ENCODE data around the gene PUM1. TPM values are rescaled to one million over a fixed set of nuclear protein-coding genes. Genes with fewer than 3 reads are reported as not detected.

Gene PUM1
- total and polyA plus RNA-seq, 8 donors, result 12.9 to 126 (median 78.5) TPM

GRCh38 chr1:31031330-31032143 is 34.0 kb downstream of the PUM1 start:
- Histone ChIP-seq H3K9me3 (no peaks in the 10 kb centered on the region), H3K27me3 (no peaks in the 10 kb centered on the region), H3K4me1 (peaks cover 29 to 94% (median 52%) of the 10 kb centered on the region in 4 donors), H3K4me3 (no peak overlapping the region), H3K36me3 (peaks cover 0 to 11% (median 5%) of the 10 kb centered on the region in 4 donors), H3K27ac (no peak overlapping the region)
- no peak for DNase-seq
- TF ChIP-seq CTCF (IDR thresholded peaks at IDR 0.05) (no peak), EP300 (IDR thresholded peaks at IDR 0.05) (no peak), POLR2AphosphoS5 (IDR thresholded peaks at IDR 0.05) (no peak), POLR2A (IDR thresholded peaks at IDR 0.05) (no peak)
- WGBS, 5 donors, result 75 to 81% (median 79%) methylated on average over 5 of the region's 5 CpGs
- intact Hi-C loops (cut with DNase I; ENCODE audit: low total_unique reads), result no loop called here

GRCh38 chr1:31029026-31029425 is 36.5 kb downstream of the PUM1 start:
- no peak for DNase-seq
- Histone ChIP-seq H3K4me3 (no peak overlapping the region), H3K36me3 (peaks cover 0 to 6% (median under 1%) of the 10 kb centered on the region in 4 donors), H3K4me1 (peaks cover 37 to 95% (median 59%) of the 10 kb centered on the region in 4 donors), H3K9me3 (no peaks in the 10 kb centered on the region), H3K27me3 (no peaks in the 10 kb centered on the region), H3K27ac (no peak overlapping the region)
- no peak for TF ChIP-seq CTCF (IDR thresholded peaks at IDR 0.05)
- intact Hi-C loops (cut with DNase I; ENCODE audit: low total_unique reads), result no loop called here

GRCh38 chr1:31027693-31028526 is 37.6 kb downstream of the PUM1 start:
- DNase-seq, result no peak
- no peaks in the 10 kb centered on the region for H3K27me3 ChIP-seq
- H3K4me3 ChIP-seq, result no peak overlapping the region
- 54 to 71% (median 62%) methylated on average over 3 of the region's 3 CpGs for WGBS, 5 donors
- H3K9me3 ChIP-seq, result no peaks in the 10 kb centered on the region
- TF ChIP-seq POLR2AphosphoS5 (IDR thresholded peaks at IDR 0.05) (no peak), POLR2A (IDR thresholded peaks at IDR 0.05) (no peak)
- peak overlapping the region in 2 of 5 donors; percentile 8 to 16 for H3K27ac ChIP-seq
- intact Hi-C loops (cut with DNase I; ENCODE audit: low total_unique reads), result no loop called here
- peaks cover 31 to 95% (median 58%) of the 10 kb centered on the region in 4 donors for H3K4me1 ChIP-seq
- H3K36me3 ChIP-seq, result peaks cover 0 to 12% (median 6%) of the 10 kb centered on the region in 4 donors

GRCh38 chr1:31022259-31022658 is 43.3 kb downstream of the PUM1 start:
- peaks cover 0 to 21% (median 9%) of the 10 kb centered on the region in 4 donors for H3K36me3 ChIP-seq
- DNase-seq, result no peak
- 27 to 47% (median 35%) methylated on average over 2 of the region's 2 CpGs for WGBS, 5 donors
- H3K27me3 ChIP-seq, result no peaks in the 10 kb centered on the region
- intact Hi-C loops (cut with DNase I; ENCODE audit: low total_unique reads), result no loop called here
- H3K4me1 ChIP-seq, result peaks cover 22 to 92% (median 60%) of the 10 kb centered on the region in 4 donors
- no peak for TF ChIP-seq POLR2A (IDR thresholded peaks at IDR 0.05)
- no peak for TF ChIP-seq POLR2AphosphoS5 (IDR thresholded peaks at IDR 0.05)
- TF ChIP-seq EP300 (IDR thresholded peaks at IDR 0.05), result no peak
- no peak for TF ChIP-seq CTCF (IDR thresholded peaks at IDR 0.05)
- no peaks in the 10 kb centered on the region for H3K9me3 ChIP-seq
- H3K4me3 ChIP-seq, result no peak overlapping the region
- H3K27ac ChIP-seq, result no peak overlapping the region
